Measurements from ENCODE around the gene EPHA3.

- no peak for TF ChIP-seq TAF1 (IDR thresholded peaks at IDR 0.05; ENCODE audit: low read depth, low read length)
- TF ChIP-seq POLR2A (IDR thresholded peaks at IDR 0.05; ENCODE audit: low read depth, low read length) = no peak
- TF ChIP-seq POLR2AphosphoS5 (IDR thresholded peaks at IDR 0.05; ENCODE audit: low read depth, low read length) = no peak
- TF ChIP-seq SPI1 (IDR thresholded peaks at IDR 0.05; ENCODE audit: low read depth, low read length) = no peak
- no peak for TF ChIP-seq POU2F2 (IDR thresholded peaks at IDR 0.05; ENCODE audit: low read depth, low read length)
Measured at GRCh38 chr3:89380016-89380415, 272.6 kb downstream of the EPHA3 start.
